HuH-7 (cell line): ENCODE data around the gene BICD2.

Source experiments
- DNase-seq: peaks from one replicate; pipeline ENCODE4 v3.0.0; 2011; ENCODE audit warnings: low spot score

Gene BICD2

GRCh38 chr9:92714787-92715487, 49.7 kb downstream of the BICD2 start:
- DNase-seq = no peak

- DNase-seq = no peak
Observed at GRCh38 chr9:92714016-92714415, 50.6 kb downstream of the BICD2 start.

GRCh38 chr9:92713528-92713927, 51.1 kb downstream of the BICD2 start:
- DNase-seq = no peak

GRCh38 chr9:92712767-92713166, 51.9 kb downstream of the BICD2 start:
- no peak for DNase-seq

GRCh38 chr9:92711844-92712243, 52.8 kb downstream of the BICD2 start:
- DNase-seq = no peak

- no peak for DNase-seq
Observed at GRCh38 chr9:92711146-92711545, 53.5 kb downstream of the BICD2 start.

GRCh38 chr9:92710368-92710767, 54.3 kb downstream of the BICD2 start:
- no peak for DNase-seq

- no peak for DNase-seq
Observed at GRCh38 chr9:92709954-92710353, 54.7 kb downstream of the BICD2 start.

GRCh38 chr9:92709240-92709639, 55.4 kb downstream of the BICD2 start:
- DNase-seq = no peak

GRCh38 chr9:92707530-92707929, 57.1 kb downstream of the BICD2 start:
- DNase-seq = no peak

- peak; percentile 39 for DNase-seq
Observed at GRCh38 chr9:92706218-92706940, 58.3 kb downstream of the BICD2 start.

GRCh38 chr9:92704528-92704927, 60.1 kb downstream of the BICD2 start:
- DNase-seq = no peak

- no peak for DNase-seq
Observed at GRCh38 chr9:92696619-92697018, 68.0 kb downstream of the BICD2 start.

GRCh38 chr9:92686954-92687353, 77.7 kb downstream of the BICD2 start:
- peak; percentile 41 for DNase-seq

GRCh38 chr9:92685022-92685421, 79.6 kb downstream of the BICD2 start:
- DNase-seq = no peak

GRCh38 chr9:92682269-92682668, 82.4 kb downstream of the BICD2 start:
- DNase-seq = no peak

- no peak for DNase-seq
Observed at GRCh38 chr9:92680166-92681119, 84.2 kb downstream of the BICD2 start.

GRCh38 chr9:92679413-92680165, 85.0 kb downstream of the BICD2 start:
- no peak for DNase-seq

GRCh38 chr9:92671323-92671722, 93.3 kb downstream of the BICD2 start:
- DNase-seq = no peak

GRCh38 chr9:92669890-92670708, 94.5 kb downstream of the BICD2 start, which contains the start of gene IPPK:
TSS of gene IPPK (minus strand) at chr9:92670131. CDS start at chr9:92669988, 143 bp downstream.
- peak; percentile 92 for DNase-seq

GRCh38 chr9:92669527-92669889, 95.1 kb downstream of the BICD2 start:
- peak; percentile 23 for DNase-seq
